B cell (primary cell): ENCODE data around the gene ARMH3. TPM values are rescaled to one million over a fixed set of nuclear protein-coding genes. Genes with fewer than 3 reads are reported as not detected.

Experiments
- ATAC-seq: fragments of 200-7000 bp; cut with Tn5 transposase; one replicate; pipeline ENCODE4 v1.10.0; 2021; ENCODE audit warnings: low read depth, mild to moderate bottlenecking, moderate number of reproducible peaks, moderate library complexity
- CTCF ChIA-PET: fragments of 350-600 bp; sonication (Branson Sonifier 250); formaldehyde crosslinking; loops from one replicate; lab custom pipeline; 2021; ENCODE audit warnings: antibody characterized with exemption, inconsistent platforms; lab: Charles Lee
- POLR2A ChIA-PET: fragments of 350-600 bp; sonication (Branson Sonifier 250); formaldehyde crosslinking; loops from one replicate; lab custom pipeline; 2021; ENCODE audit warnings: antibody characterized with exemption; lab: Charles Lee
- DNase-seq: peaks from one replicate; pipeline ENCODE4 v3.0.0; 2013
- H2AFZ ChIP-seq: 2 replicates; pipeline ENCODE4 v1.6.1; 2012; ENCODE audit warnings: mild to moderate bottlenecking, low read depth, low read length; ENCODE audit not compliant: insufficient read depth, poor library complexity, severe bottlenecking
- H3K27ac ChIP-seq, 2 donors: 1 replicate in 1 of 2; 2 replicates in 1 of 2; pipeline ENCODE4 v1.5.1; 2012 to 2013; ENCODE audit warnings: low read length in 2 of 2, mild to moderate bottlenecking in 2 of 2, moderate library complexity in 1 of 2
- H3K27me3 ChIP-seq, 4 experiments: fragments of 200-600 bp in 1 of 4; sonication (generic) in 1 of 4; replicated peaks in 1 of 4; 1 replicate in 2 of 4; 2 replicates in 2 of 4; pipeline versions ENCODE4 v1.6.1 to v1.7.0; 2013 to 2016; ENCODE audit warnings: low read length in 3 of 4, mild to moderate bottlenecking in 2 of 4, mixed read lengths in 1 of 4, moderate library complexity in 1 of 4; ENCODE audit not compliant: insufficient read depth in 4 of 4, control insufficient read depth in 3 of 4; ENCODE audit errors: control extremely low read depth in 1 of 4
- H3K36me3 ChIP-seq, 2 experiments: replicated peaks in 1 of 2; 1 replicate in 1 of 2; 2 replicates in 1 of 2; pipeline versions ENCODE4 v1.6.1 to v1.7.1; 2013; ENCODE audit warnings: low read length in 1 of 2; ENCODE audit not compliant: insufficient read depth in 2 of 2, control insufficient read depth in 1 of 2; ENCODE audit errors: control extremely low read depth in 1 of 2, extremely low read depth in 1 of 2
- H3K4me1 ChIP-seq, 2 donors: fragments of 200-600 bp in 1 of 2; sonication (generic) in 1 of 2; 1 replicate in 1 of 2; 2 replicates in 1 of 2; pipeline versions ENCODE4 v1.5.1 to v1.6.1; 2013 to 2017; ENCODE audit warnings: low read length in 2 of 2; ENCODE audit not compliant: control insufficient read depth in 2 of 2, insufficient read depth in 2 of 2
- H3K4me2 ChIP-seq: replicated peaks from 2 replicates; pipeline ENCODE3; 2012; ENCODE audit warnings: mild to moderate bottlenecking, low read depth, low read length; ENCODE audit not compliant: poor library complexity, severe bottlenecking
- H3K4me3 ChIP-seq, 5 experiments: fragments of 200-600 bp in 1 of 5; sonication (generic) in 1 of 5; 1 replicate in 3 of 5; 2 replicates in 2 of 5; pipeline versions ENCODE4 v1.5.1 to v1.7.0; 2011 to 2016; ENCODE audit warnings: low read length in 4 of 5, mild to moderate bottlenecking in 4 of 5, low read depth in 2 of 5, control low read depth in 1 of 5, moderate library complexity in 1 of 5; ENCODE audit not compliant: insufficient read depth in 1 of 5; ENCODE audit errors: control extremely low read depth in 1 of 5, extremely low read depth in 1 of 5
- H3K79me2 ChIP-seq: fragments of 200-600 bp; sonication (generic); one replicate; pipeline ENCODE4 v1.6.0; 2016; ENCODE audit warnings: low read length; ENCODE audit not compliant: control insufficient read depth, insufficient read depth
- H3K9ac ChIP-seq: fragments of 200-600 bp; sonication (generic); 2 replicates; pipeline ENCODE4 v1.6.1; 2017; ENCODE audit warnings: mild to moderate bottlenecking, low read length, moderate library complexity
- H3K9me3 ChIP-seq, 3 donors: one replicate each; pipeline versions ENCODE4 v1.6.1 to v1.7.1; 2013; ENCODE audit warnings: low read length in 2 of 3; ENCODE audit not compliant: control insufficient read depth in 2 of 3, insufficient read depth in 1 of 3; ENCODE audit errors: control extremely low read depth in 1 of 3
- H4K20me1 ChIP-seq: 2 replicates; pipeline ENCODE4 v1.6.0; 2012; ENCODE audit warnings: mild to moderate bottlenecking, low read length; ENCODE audit not compliant: insufficient read depth, control insufficient read depth, poor library complexity, severe bottlenecking
- H3K27ac Mint-ChIP-seq: one replicate; pipeline ENCODE4 v1.8.0; 2021; ENCODE audit warnings: mixed read lengths
- H3K27me3 Mint-ChIP-seq: one replicate; pipeline ENCODE4 v1.8.0; 2021; ENCODE audit warnings: mixed read lengths
- H3K4me1 Mint-ChIP-seq: one replicate; pipeline ENCODE4 v1.8.0; 2021; ENCODE audit warnings: mixed read lengths
- H3K4me3 Mint-ChIP-seq: one replicate; pipeline ENCODE4 v1.8.0; 2021; ENCODE audit warnings: mixed read lengths
- H3K9me3 Mint-ChIP-seq: one replicate; pipeline ENCODE4 v1.8.0; 2022; ENCODE audit warnings: mixed read lengths; ENCODE audit not compliant: insufficient read depth
- CTCF ChIP-seq: fragments of 200-600 bp; IDR thresholded peaks from one replicate; pipeline ENCODE4 v1.8.0; 2022; ENCODE audit warnings: antibody characterized with exemption, mild to moderate bottlenecking
- EZH2 ChIP-seq: IDR thresholded peaks from 2 replicates; pipeline ENCODE4 v1.6.1; 2012; ENCODE audit warnings: borderline replicate concordance, low read depth, mild to moderate bottlenecking, moderate library complexity, low read length; ENCODE audit not compliant: insufficient read depth, poor library complexity, severe bottlenecking
- WGBS: methylation state at CpG from one replicate; pipeline ENCODE4 v1.1.5; 2013; ENCODE audit warnings: missing lambda C conversion rate; ENCODE audit not compliant: insufficient coverage; 5-methylcytosine and 5-hydroxymethylcytosine counted together
- intact Hi-C: fragments of 100-400 bp; cut with micrococcal nuclease; formaldehyde crosslinking; loops from one replicate; pipeline ENCODE4 v1.10.0; 2022
- polyA plus RNA-seq: library from polyadenylated mRNA; depleted of rRNA; stranded (reverse); fragments of >200 nt; gene quantifications from 2 replicates; pipeline ENCODE4 v1.2.3, GENCODE V29; 2012
- total RNA-seq, 2 donors: library from RNA; stranded (reverse); fragments of 120-200 nt in 1 of 2; gene quantifications; 1 replicate in 1 of 2; 2 replicates in 1 of 2; pipeline versions ENCODE4 v1.2.3 to v1.2.4, GENCODE V29; 2013 to 2022

ARMH3 gene
- total and polyA plus RNA-seq, 2 donors (not counting 1 experiment from before 2014, with no cell fraction given): 33.4 to 40.7 TPM

- no peaks in the 10 kb centered on the region for H3K9me3 ChIP-seq
- intact Hi-C loops: no loop called here
- no peaks in the 10 kb centered on the region for H3K4me1 ChIP-seq
- no peak for TF ChIP-seq EZH2
- TF ChIP-seq CTCF: no peak
- H3K79me2 ChIP-seq: no peaks in the 10 kb centered on the region
- H3K36me3 ChIP-seq: peaks cover 2 to 36% of the 10 kb centered on the region in 2 experiments
- H3K27ac Mint-ChIP-seq: no peak overlapping the region
- H3K9me3 Mint-ChIP-seq: no peaks in the 10 kb centered on the region
- WGBS: no CpG with 5 or more reads among the region's 2 CpGs
- POLR2A ChIA-PET: no interaction called here
- H3K27me3 ChIP-seq: no peaks in the 10 kb centered on the region
- CTCF ChIA-PET: interaction anchor here (0.5 kb wide), 1 partner anchor 14 kb away, joined by 3 read pairs; no protein-coding TSS in a partner anchor
- no peak overlapping the region for H2AFZ ChIP-seq
- H3K4me3 ChIP-seq: no peak overlapping the region
- no peak for ATAC-seq
- DNase-seq: no peak
- H3K4me3 Mint-ChIP-seq: no peak overlapping the region
- H3K27ac ChIP-seq: no peak overlapping the region
- no peak overlapping the region for H3K9ac ChIP-seq
- no peak overlapping the region for H3K4me2 ChIP-seq
- no peaks in the 10 kb centered on the region for H4K20me1 ChIP-seq
- H3K4me1 Mint-ChIP-seq: no peaks in the 10 kb centered on the region
- H3K27me3 Mint-ChIP-seq: no peaks in the 10 kb centered on the region
Measured at GRCh38 chr10:102033787-102034186, 22.2 kb downstream of the ARMH3 start.

GRCh38 chr10:102027261-102027660, 28.7 kb downstream of the ARMH3 start:
- no peak overlapping the region for H3K9ac ChIP-seq
- no peak overlapping the region for H3K4me3 ChIP-seq
- H3K4me3 Mint-ChIP-seq: no peak overlapping the region
- no peak overlapping the region for H3K27ac Mint-ChIP-seq
- H3K9me3 Mint-ChIP-seq: no peaks in the 10 kb centered on the region
- no peaks in the 10 kb centered on the region for H3K27me3 ChIP-seq
- ChIA-PET CTCF (interaction anchor here (0.6 to 4.6 kb wide), 4 partner anchors 17 to 187 kb away, joined by 4 to 21 read pairs (median 7); no protein-coding TSS in a partner anchor), POLR2A (interaction anchor here (0.7 kb wide), 1 partner anchor 156 kb away, joined by 4 read pairs; no protein-coding TSS in a partner anchor)
- TF ChIP-seq CTCF (no peak), EZH2 (no peak)
- no peak overlapping the region for H3K4me2 ChIP-seq
- H3K27ac ChIP-seq: no peak overlapping the region
- no peaks in the 10 kb centered on the region for H3K4me1 Mint-ChIP-seq
- ATAC-seq (no peak), DNase-seq (no peak)
- no peaks in the 10 kb centered on the region for H3K9me3 ChIP-seq
- WGBS: 93% methylated on average over 2 of the region's 2 CpGs
- H3K36me3 ChIP-seq: peaks cover 0 to 59% of the 10 kb centered on the region in 2 experiments
- H3K27me3 Mint-ChIP-seq: no peaks in the 10 kb centered on the region
- no peaks in the 10 kb centered on the region for H3K4me1 ChIP-seq
- no peaks in the 10 kb centered on the region for H4K20me1 ChIP-seq
- no peaks in the 10 kb centered on the region for H3K79me2 ChIP-seq
- intact Hi-C loops: no loop called here
- no peak overlapping the region for H2AFZ ChIP-seq
